ENCODE results near the gene ADARB2. TPM values are rescaled to one million over a fixed set of nuclear protein-coding genes. Genes with fewer than 3 reads are reported as not detected.

ADARB2 gene
- total RNA-seq, 6 experiments from 2014 or later: not detected

DNA sequence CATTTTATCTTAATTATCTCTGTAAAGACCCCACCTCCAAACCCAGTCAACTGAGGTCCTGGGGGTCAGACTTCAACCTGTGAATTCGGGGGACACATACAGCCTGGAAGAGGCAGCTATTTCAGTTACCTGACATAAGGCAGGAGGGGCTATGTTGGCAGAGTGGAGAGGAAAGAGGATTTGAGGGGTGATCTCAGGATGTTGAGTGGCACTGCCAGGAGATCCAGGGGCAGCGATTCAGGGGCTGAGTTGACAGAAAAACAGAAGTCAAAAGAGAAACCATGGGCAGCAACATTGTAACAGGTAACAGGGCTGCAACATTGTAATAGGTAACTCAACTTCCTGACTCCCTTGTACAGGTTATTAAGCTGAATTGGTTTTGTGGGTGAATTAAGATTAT is 162.6 kb downstream of the ADARB2 start:
- TF ChIP-seq, protein P1, sequence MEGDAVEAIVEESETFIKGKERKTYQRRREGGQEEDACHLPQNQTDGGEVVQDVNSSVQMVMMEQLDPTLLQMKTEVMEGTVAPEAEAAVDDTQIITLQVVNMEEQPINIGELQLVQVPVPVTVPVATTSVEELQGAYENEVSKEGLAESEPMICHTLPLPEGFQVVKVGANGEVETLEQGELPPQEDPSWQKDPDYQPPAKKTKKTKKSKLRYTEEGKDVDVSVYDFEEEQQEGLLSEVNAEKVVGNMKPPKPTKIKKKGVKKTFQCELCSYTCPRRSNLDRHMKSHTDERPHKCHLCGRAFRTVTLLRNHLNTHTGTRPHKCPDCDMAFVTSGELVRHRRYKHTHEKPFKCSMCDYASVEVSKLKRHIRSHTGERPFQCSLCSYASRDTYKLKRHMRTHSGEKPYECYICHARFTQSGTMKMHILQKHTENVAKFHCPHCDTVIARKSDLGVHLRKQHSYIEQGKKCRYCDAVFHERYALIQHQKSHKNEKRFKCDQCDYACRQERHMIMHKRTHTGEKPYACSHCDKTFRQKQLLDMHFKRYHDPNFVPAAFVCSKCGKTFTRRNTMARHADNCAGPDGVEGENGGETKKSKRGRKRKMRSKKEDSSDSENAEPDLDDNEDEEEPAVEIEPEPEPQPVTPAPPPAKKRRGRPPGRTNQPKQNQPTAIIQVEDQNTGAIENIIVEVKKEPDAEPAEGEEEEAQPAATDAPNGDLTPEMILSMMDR (IDR thresholded peaks at IDR 0.05): no peak
- Mint-ChIP-seq H3K27me3 (ENCODE audit: insufficient read depth) (peaks cover 1% of the 10 kb centered on the region; the same call in 1 of the 2 replicates), H3K9me3 (peaks cover 43% of the 10 kb centered on the region), H3K27ac (no peak overlapping the region), H3K36me3 (ENCODE audit: low read depth) (peaks cover 13% of the 10 kb centered on the region), H3K4me3 (no peak overlapping the region), H3K4me1 (ENCODE audit: low read depth) (no peaks in the 10 kb centered on the region)
- no peak for DNase-seq

DNA sequence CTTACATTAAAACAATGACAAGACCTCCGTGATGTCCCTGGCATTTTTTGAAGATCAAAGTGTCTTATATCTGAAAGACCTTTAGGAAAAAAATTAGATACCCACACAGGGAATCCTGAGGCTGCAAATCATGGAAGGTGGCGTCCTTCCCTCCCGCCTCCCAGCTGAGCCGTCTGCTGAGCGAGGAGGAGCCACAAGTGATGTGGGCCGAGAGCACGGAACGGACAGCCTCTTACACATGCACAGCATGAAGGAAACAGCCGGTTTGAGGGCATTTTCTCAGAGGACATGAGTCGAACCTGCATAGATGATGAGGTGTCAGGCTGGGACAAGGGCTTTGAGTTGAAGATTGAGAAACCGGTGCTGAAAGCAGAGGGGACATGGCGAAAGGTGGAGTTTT is 163.3 kb downstream of the ADARB2 start:
- TF ChIP-seq, protein P1 (IDR thresholded peaks at IDR 0.05): no peak
- Mint-ChIP-seq H3K4me3 (no peak overlapping the region), H3K27me3 (ENCODE audit: insufficient read depth) (peaks cover 1% of the 10 kb centered on the region; the same call in 1 of the 2 replicates), H3K27ac (no peak overlapping the region), H3K9me3 (peaks cover 43% of the 10 kb centered on the region), H3K4me1 (ENCODE audit: low read depth) (no peaks in the 10 kb centered on the region), H3K36me3 (ENCODE audit: low read depth) (peaks cover 13% of the 10 kb centered on the region)
- DNase-seq: no peak

- H3K27ac Mint-ChIP-seq: no peak overlapping the region
- TF ChIP-seq, protein P1 (IDR thresholded peaks at IDR 0.05): no peak
- no peak overlapping the region for H3K4me3 Mint-ChIP-seq
- H3K27me3 Mint-ChIP-seq (ENCODE audit: insufficient read depth): peaks cover 1% of the 10 kb centered on the region; the same call in 1 of the 2 replicates
- H3K4me1 Mint-ChIP-seq (ENCODE audit: low read depth): no peaks in the 10 kb centered on the region
- peaks cover 45% of the 10 kb centered on the region for H3K9me3 Mint-ChIP-seq
- DNase-seq: no peak
- peaks cover 13% of the 10 kb centered on the region for H3K36me3 Mint-ChIP-seq (ENCODE audit: low read depth)
Observed at GRCh38 chr10:1573334-1573969, 163.9 kb downstream of the ADARB2 start.

GRCh38 chr10:1572519-1573333 is 164.6 kb downstream of the ADARB2 start:
- TF ChIP-seq, protein P1 (IDR thresholded peaks at IDR 0.05): no peak
- H3K9me3 Mint-ChIP-seq: peaks cover 50% of the 10 kb centered on the region
- H3K27ac Mint-ChIP-seq: no peak overlapping the region
- no peak for DNase-seq
- no peaks in the 10 kb centered on the region for H3K4me1 Mint-ChIP-seq (ENCODE audit: low read depth)
- H3K27me3 Mint-ChIP-seq (ENCODE audit: insufficient read depth): peaks cover 1% of the 10 kb centered on the region; the same call in 1 of the 2 replicates
- peaks cover 13% of the 10 kb centered on the region for H3K36me3 Mint-ChIP-seq (ENCODE audit: low read depth)
- H3K4me3 Mint-ChIP-seq: no peak overlapping the region

- TF ChIP-seq, protein P1 (IDR thresholded peaks at IDR 0.05): no peak
- Mint-ChIP-seq H3K9me3 (peaks cover 54% of the 10 kb centered on the region), H3K27ac (no peak overlapping the region), H3K4me3 (no peak overlapping the region), H3K36me3 (ENCODE audit: low read depth) (peaks cover 13% of the 10 kb centered on the region), H3K4me1 (ENCODE audit: low read depth) (no peaks in the 10 kb centered on the region), H3K27me3 (ENCODE audit: insufficient read depth) (peaks cover 1% of the 10 kb centered on the region; the same call in 1 of the 2 replicates)
- DNase-seq: no peak
Observed at GRCh38 chr10:1571587-1572237, 165.6 kb downstream of the ADARB2 start.

Measured in HFFc6 (cell line).